Type B pancreatic cell (in vitro differentiated cells): Measurements from ENCODE around the gene DOCK3. TPM values are rescaled to one million over a fixed set of nuclear protein-coding genes. Genes with fewer than 3 reads are reported as not detected.
"Not testable (repeated sequence)": the region's sequence is repeated elsewhere in the genome, so short reads cannot be mapped to it uniquely, and the experiment has no call there.

Source experiments
- DNase-seq: peaks from one replicate; pipeline ENCODE4 v3.0.0; 2021; ENCODE audit warnings: mixed read lengths; ENCODE audit not compliant: unreplicated experiment; ENCODE audit errors: extremely low spot score
- H3K27ac Mint-ChIP-seq: 2 replicates; pipeline ENCODE4 v1.8.0; 2021; ENCODE audit warnings: mild to moderate bottlenecking, mixed read lengths
- H3K27me3 Mint-ChIP-seq: 2 replicates; pipeline ENCODE4 v1.8.0; 2021; ENCODE audit warnings: mixed read lengths
- H3K36me3 Mint-ChIP-seq: 2 replicates; pipeline ENCODE4 v1.8.0; 2021; ENCODE audit warnings: mixed read lengths
- H3K4me1 Mint-ChIP-seq: one replicate; pipeline ENCODE4 v1.8.0; 2021; ENCODE audit warnings: mixed read lengths; ENCODE audit not compliant: unreplicated experiment
- H3K4me3 Mint-ChIP-seq: 2 replicates; pipeline ENCODE4 v1.8.0; 2021; ENCODE audit warnings: mild to moderate bottlenecking, mixed read lengths
- H3K9me3 Mint-ChIP-seq: 2 replicates; pipeline ENCODE4 v1.8.0; 2021; ENCODE audit warnings: mixed read lengths
- total RNA-seq: library from RNA; stranded (reverse); gene quantifications from 2 replicates; pipeline ENCODE4 v1.2.1, GENCODE V29; 2021; ENCODE audit warnings: low replicate concordance
- TF ChIP-seq, protein P1 (sequence below): fragments of 200-600 bp; sonication (generic); conservative IDR thresholded peaks from 2 replicates; pipeline ENCODE4 v1.5.0; 2021; ENCODE audit warnings: antibody characterized with exemption, mild to moderate bottlenecking

DOCK3 gene
- total RNA-seq, 1 donor from 2014 or later = 5.9 TPM

DNA sequence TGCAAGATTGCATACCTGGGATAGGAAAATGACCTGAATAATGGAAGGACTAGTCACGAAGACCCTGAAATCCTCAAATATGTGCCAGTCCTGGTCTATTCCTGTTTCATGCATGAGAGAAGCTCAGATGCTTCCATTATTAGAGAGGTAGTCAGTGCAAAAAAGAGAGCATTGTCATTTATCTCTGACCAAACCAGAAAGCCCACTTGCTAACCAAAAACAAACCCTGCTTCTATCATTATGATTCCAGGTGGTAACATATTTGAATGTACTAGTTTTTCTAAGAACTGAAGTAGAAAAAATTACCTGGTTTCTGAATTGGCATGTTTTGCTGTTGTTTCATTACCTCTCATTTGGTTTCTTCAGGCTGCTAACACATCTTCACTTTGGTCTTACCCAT lies 549.6 kb downstream of the DOCK3 start:
- H3K36me3 Mint-ChIP-seq = no peaks in the 10 kb centered on the region
- H3K4me1 Mint-ChIP-seq = no peaks in the 10 kb centered on the region
- no peaks in the 10 kb centered on the region for H3K9me3 Mint-ChIP-seq
- H3K4me3 Mint-ChIP-seq = no peak overlapping the region
- H3K27me3 Mint-ChIP-seq = no peaks in the 10 kb centered on the region
- H3K27ac Mint-ChIP-seq = no peak overlapping the region
- DNase-seq = no peak
- TF ChIP-seq, protein P1, sequence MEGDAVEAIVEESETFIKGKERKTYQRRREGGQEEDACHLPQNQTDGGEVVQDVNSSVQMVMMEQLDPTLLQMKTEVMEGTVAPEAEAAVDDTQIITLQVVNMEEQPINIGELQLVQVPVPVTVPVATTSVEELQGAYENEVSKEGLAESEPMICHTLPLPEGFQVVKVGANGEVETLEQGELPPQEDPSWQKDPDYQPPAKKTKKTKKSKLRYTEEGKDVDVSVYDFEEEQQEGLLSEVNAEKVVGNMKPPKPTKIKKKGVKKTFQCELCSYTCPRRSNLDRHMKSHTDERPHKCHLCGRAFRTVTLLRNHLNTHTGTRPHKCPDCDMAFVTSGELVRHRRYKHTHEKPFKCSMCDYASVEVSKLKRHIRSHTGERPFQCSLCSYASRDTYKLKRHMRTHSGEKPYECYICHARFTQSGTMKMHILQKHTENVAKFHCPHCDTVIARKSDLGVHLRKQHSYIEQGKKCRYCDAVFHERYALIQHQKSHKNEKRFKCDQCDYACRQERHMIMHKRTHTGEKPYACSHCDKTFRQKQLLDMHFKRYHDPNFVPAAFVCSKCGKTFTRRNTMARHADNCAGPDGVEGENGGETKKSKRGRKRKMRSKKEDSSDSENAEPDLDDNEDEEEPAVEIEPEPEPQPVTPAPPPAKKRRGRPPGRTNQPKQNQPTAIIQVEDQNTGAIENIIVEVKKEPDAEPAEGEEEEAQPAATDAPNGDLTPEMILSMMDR = no peak

DNA sequence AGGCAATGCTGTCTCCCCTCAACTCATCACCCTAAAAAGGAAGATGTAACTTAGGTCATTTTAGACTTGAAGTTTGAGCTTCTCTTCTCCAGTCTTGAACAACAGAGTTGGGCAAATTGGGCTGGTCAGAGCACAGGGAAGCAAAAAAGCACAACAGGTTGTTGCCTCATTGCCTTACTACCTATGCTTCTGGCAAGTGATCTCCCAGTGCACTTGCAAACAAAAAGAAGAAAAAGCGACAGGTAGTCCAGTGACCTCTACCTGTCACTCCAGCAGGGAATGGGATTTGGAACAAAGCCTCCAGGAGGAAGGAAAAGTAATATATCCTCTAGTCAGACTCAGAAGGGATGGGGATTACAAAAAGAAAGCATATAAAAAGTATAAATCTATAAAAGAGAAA lies 550.1 kb downstream of the DOCK3 start:
- Mint-ChIP-seq H3K9me3 (no peaks in the 10 kb centered on the region), H3K36me3 (no peaks in the 10 kb centered on the region), H3K27me3 (no peaks in the 10 kb centered on the region), H3K27ac (no peak overlapping the region), H3K4me3 (no peak overlapping the region), H3K4me1 (no peaks in the 10 kb centered on the region)
- TF ChIP-seq, protein P1 = no peak
- DNase-seq = no peak

DNA sequence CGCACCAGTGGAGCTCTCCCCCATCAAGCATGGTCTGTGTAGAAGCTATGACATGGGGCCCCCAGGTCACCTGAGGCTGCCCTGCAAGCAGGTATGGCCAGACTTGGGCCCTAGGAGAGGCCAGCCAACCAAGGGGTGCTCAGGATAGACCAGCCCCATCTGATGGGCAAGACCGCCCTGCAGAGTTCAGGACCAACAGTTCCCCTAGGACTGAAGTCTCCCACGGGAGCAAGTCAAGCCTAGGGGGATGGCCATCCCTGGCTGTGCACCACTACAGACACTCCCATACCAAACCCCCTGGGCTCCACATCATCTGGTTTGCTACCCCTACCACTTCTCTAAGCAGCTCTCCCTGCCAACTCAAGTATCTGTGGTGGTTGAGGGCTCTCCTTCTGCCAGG lies 568.2 kb downstream of the DOCK3 start:
- no peak overlapping the region for H3K27ac Mint-ChIP-seq

DNA sequence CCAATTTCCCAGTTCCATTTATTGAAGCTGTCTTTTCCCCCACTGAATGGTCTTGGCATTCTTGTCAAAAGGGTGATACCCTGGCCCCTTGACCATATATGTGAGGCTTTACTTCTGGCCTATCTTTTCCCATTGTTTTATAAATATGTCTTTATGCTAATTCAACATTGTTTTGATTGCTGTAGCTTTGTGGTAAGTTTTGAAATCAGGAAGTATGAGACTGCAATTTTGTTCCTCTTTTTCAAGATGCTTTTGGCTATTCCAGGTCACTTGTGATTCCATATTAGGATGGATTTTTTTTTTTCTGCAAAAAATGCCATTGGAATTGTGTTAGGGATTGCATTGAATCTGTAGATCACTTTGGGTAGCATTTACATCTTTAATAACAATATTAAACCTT lies 569.2 kb downstream of the DOCK3 start:
- Mint-ChIP-seq H3K27ac (no peak overlapping the region), H3K36me3 (no peaks in the 10 kb centered on the region)
- TF ChIP-seq, protein P1 = no peak

More for the DNA sequence above, 568.2 kb downstream of the DOCK3 start:
- Mint-ChIP-seq H3K9me3 (peaks cover 5% of the 10 kb centered on the region), H3K36me3 (peaks cover 3% of the 10 kb centered on the region), H3K27me3 (no peaks in the 10 kb centered on the region), H3K4me3 (no peak overlapping the region), H3K4me1 (no peaks in the 10 kb centered on the region)
- no peak for DNase-seq
- TF ChIP-seq, protein P1 = no peak

DNA sequence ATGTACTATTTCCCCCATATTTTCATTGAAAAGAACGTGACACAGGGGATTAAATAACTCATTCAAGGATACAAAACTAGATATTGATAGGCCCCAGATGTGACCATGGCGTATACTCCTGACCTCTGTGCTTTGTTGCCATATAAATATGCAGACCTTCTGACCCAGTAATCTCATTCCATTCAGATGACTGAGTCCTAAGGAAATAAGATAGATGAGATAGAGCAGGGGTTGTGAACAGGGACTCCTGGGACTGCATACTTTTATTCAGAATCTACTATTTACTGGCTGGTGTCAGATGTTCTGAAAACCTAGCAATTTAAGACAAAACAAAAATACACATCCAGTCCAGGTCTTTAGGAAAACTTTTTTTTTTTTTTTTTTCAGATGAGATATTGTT lies 571.1 kb downstream of the DOCK3 start:
- Mint-ChIP-seq H3K4me3 (no peak overlapping the region), H3K4me1 (no peaks in the 10 kb centered on the region), H3K27me3 (no peaks in the 10 kb centered on the region), H3K36me3 (no peaks in the 10 kb centered on the region), H3K9me3 (peaks cover 5% of the 10 kb centered on the region), H3K27ac (no peak overlapping the region)
- TF ChIP-seq, protein P1 = no peak
- no peak for DNase-seq

More for the DNA sequence above, 569.2 kb downstream of the DOCK3 start:
- no peaks in the 10 kb centered on the region for H3K4me1 Mint-ChIP-seq
- no peak for DNase-seq
- H3K4me3 Mint-ChIP-seq = no peak overlapping the region
- H3K27me3 Mint-ChIP-seq = no peaks in the 10 kb centered on the region
- peaks cover 5% of the 10 kb centered on the region for H3K9me3 Mint-ChIP-seq

DNA sequence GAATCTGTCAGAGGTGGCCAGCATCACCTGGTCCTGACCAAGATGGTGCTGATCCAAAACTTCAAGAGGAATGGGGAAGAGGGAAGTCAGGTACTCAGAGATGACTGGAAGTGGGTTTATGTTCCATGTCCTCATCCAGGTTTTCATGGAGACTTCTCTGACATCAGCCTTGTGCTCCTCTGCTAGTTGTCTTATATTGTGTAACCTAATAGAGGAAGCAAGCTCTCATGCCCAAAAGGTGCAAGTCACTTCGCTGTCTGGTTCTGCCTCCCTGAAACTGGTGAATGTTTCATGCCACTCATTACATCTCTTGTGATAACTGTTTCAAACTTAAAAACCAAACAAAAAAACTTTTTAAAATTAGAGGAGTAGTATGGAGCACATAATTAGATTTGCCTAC lies 583.1 kb downstream of the DOCK3 start:
- H3K4me1 Mint-ChIP-seq = no peaks in the 10 kb centered on the region

DNA sequence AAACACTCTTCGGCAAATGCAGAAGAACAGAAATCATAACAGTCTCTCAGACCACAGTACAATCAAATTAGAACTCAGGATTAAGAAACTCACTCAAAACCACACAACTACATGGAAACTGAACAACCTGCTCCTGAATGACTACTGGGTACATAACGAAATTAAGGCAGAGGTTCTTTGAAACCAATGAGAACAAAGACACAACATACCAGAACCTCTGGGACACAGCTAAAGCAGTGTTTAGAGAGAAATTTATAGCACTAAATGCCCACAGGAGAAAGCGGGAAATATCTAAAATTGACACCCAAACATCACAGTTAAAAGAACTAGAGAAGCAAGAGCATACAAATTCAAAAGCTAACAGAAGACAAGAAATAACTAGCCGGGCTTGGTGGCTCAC lies 589.4 kb downstream of the DOCK3 start:
- not testable (repeated sequence) for H3K27me3 Mint-ChIP-seq, DNase-seq, H3K4me3 Mint-ChIP-seq, H3K36me3 Mint-ChIP-seq, H3K4me1 Mint-ChIP-seq, H3K27ac Mint-ChIP-seq
- peaks cover 19% of the 10 kb centered on the region for H3K9me3 Mint-ChIP-seq

More for the DNA sequence above, 583.1 kb downstream of the DOCK3 start:
- H3K27me3 Mint-ChIP-seq = peaks cover 4% of the 10 kb centered on the region
- DNase-seq = no peak
- TF ChIP-seq, protein P1 = no peak
- no peak overlapping the region for H3K4me3 Mint-ChIP-seq
- no peak overlapping the region for H3K27ac Mint-ChIP-seq
- no peaks in the 10 kb centered on the region for H3K9me3 Mint-ChIP-seq
- H3K36me3 Mint-ChIP-seq = no peaks in the 10 kb centered on the region
